Osteocyte (in vitro differentiated cells): ENCODE results near the gene ZNF230. TPM values are rescaled to one million over a fixed set of nuclear protein-coding genes. Genes with fewer than 3 reads are reported as not detected.

Experiments used
- DNase-seq: peaks from one replicate; pipeline ENCODE4 v3.0.0; 2021; ENCODE audit warnings: mixed read lengths; ENCODE audit not compliant: unreplicated experiment; ENCODE audit errors: extremely low spot score
- H3K27ac Mint-ChIP-seq: one replicate; pipeline ENCODE4 v1.8.0; 2021; ENCODE audit warnings: mild to moderate bottlenecking, mixed read lengths; ENCODE audit not compliant: unreplicated experiment
- H3K27me3 Mint-ChIP-seq: one replicate; pipeline ENCODE4 v1.8.0; 2021; ENCODE audit warnings: mixed read lengths; ENCODE audit not compliant: unreplicated experiment
- H3K36me3 Mint-ChIP-seq: one replicate; pipeline ENCODE4 v1.8.0; 2021; ENCODE audit warnings: mixed read lengths; ENCODE audit not compliant: unreplicated experiment
- H3K4me1 Mint-ChIP-seq: one replicate; pipeline ENCODE4 v1.8.0; 2021; ENCODE audit warnings: mixed read lengths; ENCODE audit not compliant: unreplicated experiment
- H3K4me3 Mint-ChIP-seq: one replicate; pipeline ENCODE4 v1.8.0; 2021; ENCODE audit warnings: mild to moderate bottlenecking, moderate library complexity, mixed read lengths; ENCODE audit not compliant: unreplicated experiment
- H3K9me3 Mint-ChIP-seq: one replicate; pipeline ENCODE4 v1.8.0; 2021; ENCODE audit warnings: mixed read lengths; ENCODE audit not compliant: unreplicated experiment
- long read RNA-seq: library from polyadenylated mRNA; unstranded; transcript quantifications from one replicate; pipeline ENCODE4 v2.0.0, GENCODE V29; 2021
- total RNA-seq: library from RNA; stranded (reverse); gene quantifications from 2 replicates; pipeline ENCODE4 v1.2.1, GENCODE V29; 2021
- TF ChIP-seq, protein P1 (sequence below): fragments of 200-600 bp; sonication (generic); IDR thresholded peaks from 2 replicates; pipeline ENCODE4 v1.5.0; 2021; ENCODE audit warnings: antibody characterized with exemption, mild to moderate bottlenecking, moderate library complexity

Gene ZNF230
- total RNA-seq: 4.1 and 5.3 TPM in 2 replicates
- long read RNA-seq, full-length matches to known transcripts: 37 of 40 reads
- long read RNA-seq, partial matches to known transcripts: 0 of 40 reads
- long read RNA-seq, other reads (novel, unspliced or antisense): 3 of 40 reads

- peaks cover 18% of the 10 kb centered on the region for H3K4me1 Mint-ChIP-seq
- peak within 1 kb of the TSS; percentile 97 for H3K27ac Mint-ChIP-seq
- TF ChIP-seq, protein P1, sequence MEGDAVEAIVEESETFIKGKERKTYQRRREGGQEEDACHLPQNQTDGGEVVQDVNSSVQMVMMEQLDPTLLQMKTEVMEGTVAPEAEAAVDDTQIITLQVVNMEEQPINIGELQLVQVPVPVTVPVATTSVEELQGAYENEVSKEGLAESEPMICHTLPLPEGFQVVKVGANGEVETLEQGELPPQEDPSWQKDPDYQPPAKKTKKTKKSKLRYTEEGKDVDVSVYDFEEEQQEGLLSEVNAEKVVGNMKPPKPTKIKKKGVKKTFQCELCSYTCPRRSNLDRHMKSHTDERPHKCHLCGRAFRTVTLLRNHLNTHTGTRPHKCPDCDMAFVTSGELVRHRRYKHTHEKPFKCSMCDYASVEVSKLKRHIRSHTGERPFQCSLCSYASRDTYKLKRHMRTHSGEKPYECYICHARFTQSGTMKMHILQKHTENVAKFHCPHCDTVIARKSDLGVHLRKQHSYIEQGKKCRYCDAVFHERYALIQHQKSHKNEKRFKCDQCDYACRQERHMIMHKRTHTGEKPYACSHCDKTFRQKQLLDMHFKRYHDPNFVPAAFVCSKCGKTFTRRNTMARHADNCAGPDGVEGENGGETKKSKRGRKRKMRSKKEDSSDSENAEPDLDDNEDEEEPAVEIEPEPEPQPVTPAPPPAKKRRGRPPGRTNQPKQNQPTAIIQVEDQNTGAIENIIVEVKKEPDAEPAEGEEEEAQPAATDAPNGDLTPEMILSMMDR: no peak
- H3K9me3 Mint-ChIP-seq: peaks cover 25% of the 10 kb centered on the region
- H3K36me3 Mint-ChIP-seq: peaks cover 26% of the 10 kb centered on the region
- no peaks in the 10 kb centered on the region for H3K27me3 Mint-ChIP-seq
- DNase-seq: peak; percentile 94
- H3K4me3 Mint-ChIP-seq: peak within 1 kb of the TSS; percentile 99
Observed at GRCh38 chr19:44002566-44003460, at the start of gene ZNF230. ZNF230 (plus strand) TSS chr19:44002957; CDS start chr19:44007079, 4,122 bp downstream.

GRCh38 chr19:43956827-43957226 is 45.9 kb upstream of the ZNF230 start:
- H3K9me3 Mint-ChIP-seq: peaks cover 42% of the 10 kb centered on the region
- no peak for DNase-seq
- H3K27me3 Mint-ChIP-seq: no peaks in the 10 kb centered on the region
- peaks cover 5% of the 10 kb centered on the region for H3K4me1 Mint-ChIP-seq
- peaks cover 54% of the 10 kb centered on the region for H3K36me3 Mint-ChIP-seq
- TF ChIP-seq, protein P1: no peak
- H3K27ac Mint-ChIP-seq: no peak overlapping the region
- H3K4me3 Mint-ChIP-seq: no peak overlapping the region

DNA sequence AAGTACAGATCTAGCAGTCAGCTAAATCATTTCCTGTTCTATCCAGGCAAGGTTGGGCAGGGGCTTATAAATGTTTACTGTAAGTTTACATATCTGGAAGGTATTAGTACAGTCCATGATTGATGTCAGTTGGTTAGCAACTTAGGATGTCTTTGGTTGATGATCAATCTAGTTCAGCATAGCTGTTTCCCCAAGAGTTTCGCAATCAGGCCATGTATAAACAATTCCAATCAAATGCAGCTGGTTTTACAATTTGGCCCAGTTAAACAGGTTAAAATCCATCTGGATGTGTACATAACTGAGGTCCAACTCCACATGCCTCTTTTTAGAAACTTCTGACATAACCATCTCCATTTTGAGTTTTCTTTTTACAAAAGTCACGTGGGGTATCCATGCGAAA is 44.9 kb upstream of the ZNF230 start:
- H3K27ac Mint-ChIP-seq: no peak overlapping the region
- H3K27me3 Mint-ChIP-seq: no peaks in the 10 kb centered on the region
- no peaks in the 10 kb centered on the region for H3K4me1 Mint-ChIP-seq
- peaks cover 61% of the 10 kb centered on the region for H3K36me3 Mint-ChIP-seq
- no peak overlapping the region for H3K4me3 Mint-ChIP-seq
- no peak for DNase-seq
- TF ChIP-seq, protein P1: no peak
- peaks cover 47% of the 10 kb centered on the region for H3K9me3 Mint-ChIP-seq

DNA sequence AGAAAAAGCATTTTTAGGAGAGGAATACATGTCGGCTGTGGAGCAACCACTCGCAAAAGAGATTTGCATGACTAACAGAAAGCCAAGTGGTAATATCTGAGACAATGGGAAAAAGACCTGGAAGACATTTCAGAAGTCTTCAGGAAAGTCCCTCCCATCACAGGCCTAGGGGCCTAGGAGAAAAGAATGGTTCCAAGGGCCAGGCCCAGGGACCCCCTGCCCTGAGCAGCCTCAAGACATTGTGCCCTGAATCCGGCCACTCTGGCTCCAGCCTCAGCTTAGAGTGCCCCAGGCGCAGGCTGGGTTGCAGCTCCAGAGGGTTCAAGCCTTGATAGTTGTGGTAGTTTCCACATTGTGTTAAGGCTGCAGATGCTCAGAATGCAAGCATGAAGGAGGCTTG is 42.3 kb upstream of the ZNF230 start:
- Mint-ChIP-seq H3K9me3 (peaks cover 58% of the 10 kb centered on the region), H3K4me1 (no peaks in the 10 kb centered on the region), H3K4me3 (no peak overlapping the region), H3K36me3 (peaks cover 70% of the 10 kb centered on the region), H3K27me3 (no peaks in the 10 kb centered on the region), H3K27ac (no peak overlapping the region)
- TF ChIP-seq, protein P1: no peak
- DNase-seq: no peak

- no peaks in the 10 kb centered on the region for H3K4me1 Mint-ChIP-seq
- H3K9me3 Mint-ChIP-seq: peaks cover 64% of the 10 kb centered on the region
- no peak for DNase-seq
- no peak overlapping the region for H3K4me3 Mint-ChIP-seq
- peaks cover 88% of the 10 kb centered on the region for H3K36me3 Mint-ChIP-seq
- H3K27me3 Mint-ChIP-seq: no peaks in the 10 kb centered on the region
- no peak overlapping the region for H3K27ac Mint-ChIP-seq
- TF ChIP-seq, protein P1: no peak
Observed at GRCh38 chr19:43966079-43966694, 36.6 kb upstream of the ZNF230 start.
